CD4-positive, alpha-beta T cell (primary cell): ENCODE measurements around the gene CDV3. TPM values are rescaled to one million over a fixed set of nuclear protein-coding genes. Genes with fewer than 3 reads are reported as not detected.

Source experiments
- ATAC-seq: fragments of 200-7000 bp; cut with Tn5 transposase; one replicate; pipeline ENCODE4 v1.10.0; 2022; ENCODE audit warnings: mild to moderate bottlenecking; ENCODE audit not compliant: poor library complexity
- CTCF ChIA-PET: fragments of 350-600 bp; sonication (Branson Sonifier 250); formaldehyde crosslinking; loops from one replicate; lab custom pipeline; 2021; ENCODE audit warnings: antibody characterized with exemption, inconsistent platforms; lab: Charles Lee
- POLR2A ChIA-PET: fragments of 350-600 bp; sonication (Branson Sonifier 250); formaldehyde crosslinking; loops from one replicate; lab custom pipeline; 2021; ENCODE audit warnings: antibody characterized with exemption, inconsistent platforms; lab: Charles Lee
- DNase-seq, 14 experiments: peaks; one replicate each; pipeline ENCODE4 v3.0.0-alpha.2; 2013 to 2020; ENCODE audit warnings: mixed read lengths in 2 of 14
- H3K27ac ChIP-seq, 2 donors: one replicate each; pipeline versions ENCODE4 v1.5.1 to v1.7.0; 2013; ENCODE audit warnings: low read length in 2 of 2, low read depth in 1 of 2, mild to moderate bottlenecking in 1 of 2
- H3K27me3 ChIP-seq, 2 experiments: 1 replicate in 1 of 2; 2 replicates in 1 of 2; pipeline versions ENCODE4 v1.6.1 to v1.7.0; 2013; ENCODE audit warnings: low read length in 2 of 2, control low read depth in 1 of 2, mild to moderate bottlenecking in 1 of 2, moderate library complexity in 1 of 2; ENCODE audit not compliant: insufficient read depth in 2 of 2, control insufficient read depth in 1 of 2
- H3K36me3 ChIP-seq: one replicate; pipeline ENCODE4 v1.6.1; 2013; ENCODE audit warnings: low read length, control low read depth; ENCODE audit not compliant: insufficient read depth
- H3K4me1 ChIP-seq: one replicate; pipeline ENCODE4 v1.6.1; 2013; ENCODE audit warnings: low read length, control low read depth; ENCODE audit not compliant: insufficient read depth
- H3K4me3 ChIP-seq: one replicate; pipeline ENCODE4 v1.5.1; 2013; ENCODE audit warnings: mild to moderate bottlenecking, low read length, moderate library complexity
- H3K9me3 ChIP-seq, 2 experiments: 1 replicate in 1 of 2; 2 replicates in 1 of 2; pipeline versions ENCODE4 v1.6.1 to v1.7.0; 2013; ENCODE audit warnings: low read length in 2 of 2, mild to moderate bottlenecking in 2 of 2, control low read depth in 1 of 2, moderate library complexity in 1 of 2; ENCODE audit not compliant: control insufficient read depth in 1 of 2, insufficient read depth in 1 of 2
- H3K27ac Mint-ChIP-seq: one replicate; pipeline ENCODE4 v1.8.0; 2020; ENCODE audit warnings: mixed read lengths
- H3K27me3 Mint-ChIP-seq: one replicate; pipeline ENCODE4 v1.8.0; 2021; ENCODE audit warnings: mixed read lengths
- H3K36me3 Mint-ChIP-seq: one replicate; pipeline ENCODE4 v1.8.0; 2021; ENCODE audit warnings: low read depth, mixed read lengths
- H3K4me1 Mint-ChIP-seq: one replicate; pipeline ENCODE4 v1.8.0; 2021; ENCODE audit warnings: low read depth, mixed read lengths
- H3K4me3 Mint-ChIP-seq: one replicate; pipeline ENCODE4 v1.8.0; 2020; ENCODE audit warnings: mild to moderate bottlenecking, mixed read lengths
- H3K9me3 Mint-ChIP-seq: one replicate; pipeline ENCODE4 v1.8.0; 2020; ENCODE audit warnings: mixed read lengths
- CTCF ChIP-seq: fragments of 200-600 bp; IDR thresholded peaks from one replicate; pipeline ENCODE4 v1.8.0; 2022; ENCODE audit warnings: antibody characterized with exemption, mild to moderate bottlenecking
- intact Hi-C, 2 experiments: fragments of 100-400 bp; cut with DNase I in 1 of 2; cut with micrococcal nuclease in 1 of 2; formaldehyde crosslinking; loops; one replicate each; pipeline versions ENCODE4 v1.15.1 to v1.9.0; 2023 to 2025; cut with DNase I, micrococcal nuclease
- total RNA-seq, 174 experiments: library from RNA in 2 of 174; stranded (reverse) in 2 of 174; gene quantifications; one replicate each; pipeline ENCODE4 v1.2.3 and lab custom pipeline; 2021 to 2026

CDV3 gene
- total RNA-seq, 2 experiments from 2014 or later, result 206 to 228 TPM

- Histone ChIP-seq H3K4me3 (no peak overlapping the region), H3K4me1 (no peaks in the 10 kb centered on the region), H3K27ac (no peak overlapping the region), H3K9me3 (no peaks in the 10 kb centered on the region), H3K36me3 (peaks cover 11% of the 10 kb centered on the region), H3K27me3 (no peaks in the 10 kb centered on the region)
- POLR2A ChIA-PET, result no interaction called here
- H3K4me3 Mint-ChIP-seq, result no peak overlapping the region
- no peaks in the 10 kb centered on the region for H3K9me3 Mint-ChIP-seq
- CTCF ChIA-PET, result no interaction called here
- intact Hi-C loops, result no loop called here
- TF ChIP-seq CTCF, result no peak
- no peak overlapping the region for H3K27ac Mint-ChIP-seq
- DNase-seq, result no peak
- peaks cover 35% of the 10 kb centered on the region for H3K36me3 Mint-ChIP-seq
- no peaks in the 10 kb centered on the region for H3K4me1 Mint-ChIP-seq
- no peaks in the 10 kb centered on the region for H3K27me3 Mint-ChIP-seq
- no peak for ATAC-seq
Observed at GRCh38 chr3:133600572-133601081, 27.1 kb downstream of the CDV3 start.

- peaks cover 45% of the 10 kb centered on the region for H3K36me3 ChIP-seq
- Mint-ChIP-seq H3K36me3 (peaks cover 82% of the 10 kb centered on the region), H3K9me3 (no peaks in the 10 kb centered on the region), H3K27me3 (no peaks in the 10 kb centered on the region), H3K4me1 (no peaks in the 10 kb centered on the region), H3K27ac (no peak overlapping the region), H3K4me3 (no peak overlapping the region)
- no peak for DNase-seq
- no peak overlapping the region for H3K27ac ChIP-seq
- ChIA-PET CTCF (no interaction called here), POLR2A (interaction anchor here (1.4 kb wide), 1 partner anchor 33 kb away, joined by 4 read pairs; the partner anchor contains the start of gene CDV3)
- no peak overlapping the region for H3K4me3 ChIP-seq
- H3K27me3 ChIP-seq, result no peaks in the 10 kb centered on the region
- TF ChIP-seq CTCF, result no peak
- H3K9me3 ChIP-seq, result no peaks in the 10 kb centered on the region
- no peaks in the 10 kb centered on the region for H3K4me1 ChIP-seq
- no peak for ATAC-seq
- intact Hi-C loops, result no loop called here
Observed at GRCh38 chr3:133606342-133606741, 32.9 kb downstream of the CDV3 start.

GRCh38 chr3:133606902-133607301 lies 33.4 kb downstream of the CDV3 start:
- Mint-ChIP-seq H3K4me1 (no peaks in the 10 kb centered on the region), H3K36me3 (peaks cover 82% of the 10 kb centered on the region), H3K27ac (no peak overlapping the region), H3K4me3 (no peak overlapping the region), H3K9me3 (no peaks in the 10 kb centered on the region), H3K27me3 (no peaks in the 10 kb centered on the region)
- Histone ChIP-seq H3K27me3 (no peaks in the 10 kb centered on the region), H3K27ac (no peak overlapping the region), H3K4me3 (no peak overlapping the region), H3K4me1 (no peaks in the 10 kb centered on the region), H3K36me3 (peaks cover 47% of the 10 kb centered on the region), H3K9me3 (no peaks in the 10 kb centered on the region)
- POLR2A ChIA-PET, result interaction anchor here (1.4 kb wide), 1 partner anchor 33 kb away, joined by 4 read pairs; the partner anchor contains the start of gene CDV3
- DNase-seq, result no peak
- TF ChIP-seq CTCF, result no peak
- no peak for ATAC-seq
- CTCF ChIA-PET, result no interaction called here
- intact Hi-C loops, result no loop called here
